ENCODE results near the gene CLEC9A. TPM values are rescaled to one million over a fixed set of nuclear protein-coding genes. Genes with fewer than 3 reads are reported as not detected.

The CLEC9A gene
- total and polyA plus RNA-seq, 9 donors = 0.04 to 1.00 (median 0.46) TPM; not detected in 4

DNA sequence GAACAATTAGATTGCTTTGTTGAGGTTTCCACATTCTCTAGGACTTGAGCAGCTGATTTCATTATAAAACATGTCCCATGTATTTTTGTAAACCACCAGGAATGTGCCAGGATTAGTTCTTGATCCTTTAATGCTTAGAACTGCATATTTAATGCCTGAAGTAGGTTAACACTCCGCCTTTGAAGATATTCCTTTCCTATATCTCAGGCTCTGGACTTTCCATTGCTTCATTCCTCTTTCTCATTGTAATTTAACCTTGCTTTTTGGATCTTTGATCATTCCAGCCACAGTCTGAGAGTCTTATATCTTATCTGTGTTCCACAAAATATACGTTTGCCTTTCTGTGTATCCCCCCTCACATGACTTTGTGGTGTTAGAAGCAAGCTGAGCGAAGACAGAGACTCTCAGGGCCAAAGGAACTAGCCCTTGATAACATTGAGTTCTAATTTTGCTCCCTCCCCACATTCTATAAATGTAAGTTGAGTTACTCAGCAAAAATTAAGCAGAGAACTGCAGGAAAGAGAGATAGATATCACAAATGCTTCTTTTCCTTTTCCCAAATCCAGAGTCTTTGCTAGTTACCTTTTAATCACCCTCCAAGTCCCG, 29.2 kb upstream of the CLEC9A start:
- Histone ChIP-seq H3K4me3 (no peak overlapping the region), H3K9me3 (no peaks in the 10 kb centered on the region), H3K36me3 (no peaks in the 10 kb centered on the region), H3K4me1 (ENCODE audit: insufficient read depth) (no peaks in the 10 kb centered on the region), H3K27ac (no peak overlapping the region), H3K27me3 (no peaks in the 10 kb centered on the region)
- TF ChIP-seq, protein P1, sequence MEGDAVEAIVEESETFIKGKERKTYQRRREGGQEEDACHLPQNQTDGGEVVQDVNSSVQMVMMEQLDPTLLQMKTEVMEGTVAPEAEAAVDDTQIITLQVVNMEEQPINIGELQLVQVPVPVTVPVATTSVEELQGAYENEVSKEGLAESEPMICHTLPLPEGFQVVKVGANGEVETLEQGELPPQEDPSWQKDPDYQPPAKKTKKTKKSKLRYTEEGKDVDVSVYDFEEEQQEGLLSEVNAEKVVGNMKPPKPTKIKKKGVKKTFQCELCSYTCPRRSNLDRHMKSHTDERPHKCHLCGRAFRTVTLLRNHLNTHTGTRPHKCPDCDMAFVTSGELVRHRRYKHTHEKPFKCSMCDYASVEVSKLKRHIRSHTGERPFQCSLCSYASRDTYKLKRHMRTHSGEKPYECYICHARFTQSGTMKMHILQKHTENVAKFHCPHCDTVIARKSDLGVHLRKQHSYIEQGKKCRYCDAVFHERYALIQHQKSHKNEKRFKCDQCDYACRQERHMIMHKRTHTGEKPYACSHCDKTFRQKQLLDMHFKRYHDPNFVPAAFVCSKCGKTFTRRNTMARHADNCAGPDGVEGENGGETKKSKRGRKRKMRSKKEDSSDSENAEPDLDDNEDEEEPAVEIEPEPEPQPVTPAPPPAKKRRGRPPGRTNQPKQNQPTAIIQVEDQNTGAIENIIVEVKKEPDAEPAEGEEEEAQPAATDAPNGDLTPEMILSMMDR (IDR thresholded peaks at IDR 0.05) = no peak
- no peak for TF ChIP-seq EP300 (IDR thresholded peaks at IDR 0.05)
- TF ChIP-seq POLR2A (IDR thresholded peaks at IDR 0.05) = no peak
- 36 to 47% (median 41%) methylated on average over 4 of the region's 4 CpGs for WGBS, 3 donors
- no peak for DNase-seq
- intact Hi-C loops (cut with DNase I) = no loop called here

- H3K4me1 ChIP-seq (ENCODE audit: insufficient read depth) = no peaks in the 10 kb centered on the region
- no peaks in the 10 kb centered on the region for H3K36me3 ChIP-seq
- 64 to 71% (median 65%) methylated on average over 6 of the region's 6 CpGs for WGBS, 3 donors
- H3K27ac ChIP-seq = no peak overlapping the region
- DNase-seq = no peak
- TF ChIP-seq EP300 (IDR thresholded peaks at IDR 0.05) = no peak
- TF ChIP-seq, protein P1 (IDR thresholded peaks at IDR 0.05) = no peak
- no peak for TF ChIP-seq POLR2A (IDR thresholded peaks at IDR 0.05)
- H3K4me3 ChIP-seq = no peak overlapping the region
- no peaks in the 10 kb centered on the region for H3K9me3 ChIP-seq
- peaks cover 3% of the 10 kb centered on the region for H3K27me3 ChIP-seq
- intact Hi-C loops (cut with DNase I) = no loop called here
Measured at GRCh38 chr12:10012630-10013330, 17.7 kb upstream of the CLEC9A start.

GRCh38 chr12:10015450-10015849, 15.0 kb upstream of the CLEC9A start:
- no peak overlapping the region for H3K27ac ChIP-seq
- no peak for DNase-seq
- no peak overlapping the region for H3K4me3 ChIP-seq
- intact Hi-C loops (cut with DNase I) = no loop called here
- WGBS, 3 donors = 72 to 73% (median 73%) methylated on average over 4 of the region's 4 CpGs
- H3K27me3 ChIP-seq = peaks cover 3% of the 10 kb centered on the region
- H3K4me1 ChIP-seq (ENCODE audit: insufficient read depth) = no peaks in the 10 kb centered on the region
- no peaks in the 10 kb centered on the region for H3K36me3 ChIP-seq
- no peak for TF ChIP-seq EP300 (IDR thresholded peaks at IDR 0.05)
- no peak for TF ChIP-seq POLR2A (IDR thresholded peaks at IDR 0.05)
- TF ChIP-seq, protein P1 (IDR thresholded peaks at IDR 0.05) = no peak
- H3K9me3 ChIP-seq = no peaks in the 10 kb centered on the region

DNA sequence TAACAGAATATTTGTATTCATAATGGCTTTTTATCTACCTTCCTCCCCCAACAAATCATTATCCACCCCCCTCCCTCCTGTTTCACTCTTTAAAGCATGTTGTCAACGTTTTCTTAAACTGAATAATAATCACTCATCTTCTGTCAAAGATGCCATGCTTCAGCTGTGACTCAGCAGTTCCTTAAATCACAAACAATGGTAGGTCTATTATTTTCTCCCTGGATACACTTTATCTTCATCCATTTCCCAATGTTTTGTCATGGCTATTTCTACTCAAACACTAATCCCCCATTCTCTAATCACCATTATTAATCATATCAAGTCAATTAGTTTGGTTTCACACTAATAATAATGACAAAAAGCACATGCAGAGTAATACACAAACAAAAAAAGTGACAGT, 13.6 kb upstream of the CLEC9A start:
- no peaks in the 10 kb centered on the region for H3K4me1 ChIP-seq (ENCODE audit: insufficient read depth)
- H3K36me3 ChIP-seq = no peaks in the 10 kb centered on the region
- TF ChIP-seq, protein P1 (IDR thresholded peaks at IDR 0.05) = no peak
- TF ChIP-seq POLR2A (IDR thresholded peaks at IDR 0.05) (no peak), EP300 (IDR thresholded peaks at IDR 0.05) (no peak)
- no peak for DNase-seq
- no peaks in the 10 kb centered on the region for H3K9me3 ChIP-seq
- intact Hi-C loops (cut with DNase I) = no loop called here
- no peak overlapping the region for H3K4me3 ChIP-seq
- WGBS, 3 donors = 2 to 12% (median 2%) methylated on average over 1 of the region's 1 CpG
- H3K27ac ChIP-seq = no peak overlapping the region
- H3K27me3 ChIP-seq = peaks cover 3% of the 10 kb centered on the region
